Measurements from ENCODE around the gene C1orf35.

Gene C1orf35

DNA sequence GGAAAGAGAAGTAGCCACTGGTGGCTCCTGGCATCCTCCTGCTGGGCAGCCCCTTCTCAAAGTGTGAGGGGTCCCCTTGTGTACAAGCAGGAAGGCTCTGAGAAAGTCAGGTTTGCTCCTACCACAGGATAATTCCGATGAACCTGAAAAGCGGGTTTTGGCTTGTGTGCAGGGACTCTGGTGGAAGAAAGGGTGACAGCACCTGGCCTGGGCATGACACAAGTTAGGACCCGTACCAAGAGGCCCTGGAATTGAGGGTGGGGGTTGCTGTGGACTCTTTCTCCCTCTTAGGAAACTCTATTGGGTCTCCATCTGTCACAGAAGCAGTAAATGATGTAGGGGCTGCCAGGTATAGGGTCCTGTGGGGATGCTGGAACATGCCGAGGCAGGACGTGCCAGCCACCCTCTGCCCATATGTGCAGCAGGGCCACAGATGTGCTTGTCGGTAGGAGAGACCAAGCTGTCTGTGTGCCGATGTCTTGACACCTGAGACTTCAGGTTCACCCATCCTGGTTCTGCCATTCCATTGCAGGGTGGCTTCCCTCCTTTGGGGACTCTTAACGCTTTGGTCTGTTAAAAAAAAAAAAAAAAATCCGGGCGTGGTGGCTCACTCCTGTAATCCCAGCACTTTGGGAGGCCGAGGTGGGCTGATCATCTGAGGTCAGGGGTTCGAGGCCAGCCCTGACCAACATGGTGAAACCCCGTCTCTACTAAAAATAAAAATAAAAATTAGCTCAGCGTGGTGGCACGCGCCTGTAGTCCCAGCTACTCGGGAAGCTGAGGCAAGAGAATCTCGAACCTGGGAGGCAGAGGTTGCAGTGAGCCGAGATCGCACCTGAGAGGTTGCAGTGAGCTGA is 9.8 kb downstream of the C1orf35 start:
- DNase-seq = peak in 1 of 2 experiments; percentile 14

DNA sequence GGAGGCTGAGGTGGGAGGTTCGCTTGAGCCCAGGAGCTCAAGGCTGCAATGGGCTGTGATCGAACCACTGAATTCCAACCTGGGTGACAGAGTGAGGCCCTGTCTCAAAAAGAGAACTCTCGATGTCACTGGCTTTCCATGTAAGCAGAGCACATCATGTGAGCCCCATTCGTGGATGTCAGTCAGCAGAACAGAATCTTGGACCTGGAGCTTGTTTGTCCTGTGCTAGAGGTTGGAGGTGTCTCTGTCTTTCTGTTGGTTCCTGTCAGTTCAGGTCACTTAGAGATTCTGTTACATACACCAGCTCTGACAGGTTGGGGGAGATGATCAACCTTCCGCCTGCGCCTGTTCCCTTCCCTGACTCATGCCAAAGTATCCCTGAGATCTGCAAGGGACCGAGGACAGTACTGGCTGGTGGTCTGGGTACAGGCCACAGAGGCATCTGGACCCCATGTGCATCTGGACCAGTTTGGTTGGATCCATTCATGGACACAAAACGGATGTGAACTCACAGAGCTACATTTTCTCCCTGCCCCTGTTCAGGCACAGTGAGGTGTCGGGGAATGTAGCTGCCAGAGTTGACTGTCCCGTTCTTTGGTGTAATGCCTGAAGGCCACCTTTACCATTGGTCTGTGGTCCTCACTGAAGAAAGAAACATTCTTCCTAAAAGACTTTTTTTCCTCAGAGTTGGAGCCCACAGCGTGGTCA is 10.6 kb downstream of the C1orf35 start:
- peak; percentile 16 to 19 for DNase-seq

DNA sequence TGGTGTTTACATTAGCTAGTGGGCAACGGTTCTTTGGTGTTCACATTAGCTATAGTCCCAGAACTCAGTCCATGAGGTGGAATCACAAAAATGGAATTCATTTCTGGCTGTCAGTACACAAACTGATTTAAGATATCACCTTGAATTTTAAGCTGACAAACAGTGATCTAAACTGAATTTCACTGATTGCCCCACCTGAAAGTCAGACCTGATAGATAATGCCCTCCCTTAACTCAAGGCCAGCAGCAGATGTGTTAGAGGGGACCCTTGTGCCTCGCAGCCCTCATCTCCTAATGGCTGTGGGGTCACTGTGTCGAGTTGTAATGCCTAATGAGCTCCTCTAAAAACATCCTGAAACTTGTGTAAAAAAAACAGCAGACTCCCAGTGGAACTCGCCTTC is 12.0 kb downstream of the C1orf35 start:
- no peak for DNase-seq

DNA sequence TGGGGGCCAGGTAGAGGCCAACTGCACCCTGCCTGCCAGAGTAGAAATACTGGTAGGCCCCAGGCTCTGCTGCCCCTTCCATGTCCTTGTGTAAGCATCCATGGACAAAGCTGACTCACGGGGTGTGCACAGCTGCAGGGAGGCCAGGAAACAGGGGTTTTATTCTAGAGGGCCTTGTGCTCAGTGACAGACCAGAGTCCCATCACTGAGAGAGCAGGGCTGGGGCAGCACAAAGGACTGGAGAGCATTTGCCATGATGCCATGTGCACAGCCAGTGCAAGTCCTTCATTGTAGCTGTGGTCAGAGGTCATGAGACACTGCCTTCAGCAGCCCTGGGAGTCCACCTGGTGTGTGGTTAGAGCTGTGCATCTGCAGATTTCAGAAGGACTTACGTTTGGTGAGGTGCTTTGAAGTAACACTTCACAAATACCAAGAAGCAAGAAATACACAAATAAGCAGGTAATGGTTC is 12.5 kb downstream of the C1orf35 start:
- peak in 1 of 2 experiments; percentile 23 for DNase-seq

DNA sequence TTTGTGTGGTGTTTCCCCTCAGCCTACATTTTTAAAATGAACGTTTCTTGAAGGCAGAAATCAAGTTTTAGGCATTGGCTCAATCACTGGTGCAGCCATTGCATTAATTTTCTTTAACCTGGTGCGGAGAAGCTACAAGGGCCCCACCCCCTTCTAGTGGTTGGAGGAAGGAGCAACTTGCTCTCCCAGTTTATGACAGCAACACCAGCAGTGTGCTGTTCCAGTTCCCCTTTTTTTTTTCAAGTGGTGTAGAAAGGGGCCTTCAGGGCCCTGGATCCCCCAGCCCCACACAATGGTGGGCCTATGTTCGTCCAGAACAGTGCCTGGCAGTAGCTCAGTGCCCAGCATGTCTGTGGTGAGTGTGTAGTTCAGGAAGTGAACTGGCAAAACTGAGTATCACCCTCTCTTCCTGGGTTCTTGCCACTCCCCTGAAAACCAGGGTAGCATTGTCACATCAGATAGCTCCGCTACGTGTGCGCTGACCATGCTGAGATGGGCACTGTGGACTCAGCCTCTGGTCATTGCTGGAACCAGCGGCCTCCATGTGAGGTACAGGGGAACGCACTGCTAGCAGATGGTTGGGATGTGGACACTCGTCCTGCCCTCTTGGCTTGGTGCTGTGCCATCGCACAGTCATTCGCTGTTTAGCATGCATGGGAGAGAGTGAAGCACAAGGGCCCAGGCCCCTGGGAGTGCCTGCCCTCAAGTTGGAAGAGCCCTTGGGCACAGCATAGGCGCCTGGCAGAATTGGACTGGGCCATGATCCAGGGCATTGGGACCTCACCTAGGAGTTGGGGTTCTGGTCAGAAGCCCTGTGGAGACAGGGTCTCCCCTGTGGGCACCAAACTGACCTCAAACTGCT is 13.4 kb downstream of the C1orf35 start:
- DNase-seq = no peak

DNA sequence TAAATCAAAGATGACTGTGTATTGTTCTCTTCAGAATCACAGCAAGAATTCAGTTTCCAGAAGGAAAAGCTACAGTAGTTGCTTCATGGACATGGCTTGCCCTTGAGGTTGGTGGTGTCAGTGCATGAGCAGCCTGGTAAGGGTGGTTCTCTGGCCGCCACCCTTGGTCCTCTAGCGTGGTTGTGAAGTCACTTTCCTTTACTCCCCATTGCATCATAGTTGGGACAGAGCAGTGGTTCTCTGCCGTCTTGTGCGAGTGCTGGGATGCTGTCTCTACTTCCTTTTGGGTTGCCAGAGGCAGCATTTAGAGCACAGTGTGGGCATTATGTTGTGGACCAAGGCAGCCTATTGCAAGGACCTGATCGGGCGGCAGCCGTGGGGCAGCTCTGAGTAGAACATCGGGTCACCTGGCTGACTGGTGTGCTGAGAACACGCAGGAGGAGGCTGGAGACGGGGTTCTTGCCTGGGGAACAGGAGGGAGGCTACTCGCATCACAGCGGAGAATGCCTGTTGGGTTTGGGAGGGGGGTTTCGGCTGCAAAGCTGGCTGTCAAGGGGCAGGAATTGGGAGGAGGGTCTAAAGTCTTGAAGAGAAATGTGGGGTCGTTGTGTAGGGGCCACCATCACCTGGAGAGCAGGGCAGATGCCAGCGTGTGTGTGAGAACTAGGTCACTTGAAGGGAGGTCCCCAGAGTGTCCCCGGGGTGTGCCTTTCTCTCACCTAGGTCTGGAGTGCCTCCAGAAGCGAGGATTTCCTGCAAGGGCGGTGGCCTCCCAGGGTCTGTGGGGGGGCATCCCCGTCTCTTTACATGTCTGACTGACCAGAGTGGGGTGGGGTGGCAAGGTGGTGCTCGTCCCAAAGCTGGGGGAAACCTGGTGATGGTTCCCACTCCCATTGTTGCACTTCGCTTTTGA is 14.3 kb downstream of the C1orf35 start:
- no peak for DNase-seq

DNA sequence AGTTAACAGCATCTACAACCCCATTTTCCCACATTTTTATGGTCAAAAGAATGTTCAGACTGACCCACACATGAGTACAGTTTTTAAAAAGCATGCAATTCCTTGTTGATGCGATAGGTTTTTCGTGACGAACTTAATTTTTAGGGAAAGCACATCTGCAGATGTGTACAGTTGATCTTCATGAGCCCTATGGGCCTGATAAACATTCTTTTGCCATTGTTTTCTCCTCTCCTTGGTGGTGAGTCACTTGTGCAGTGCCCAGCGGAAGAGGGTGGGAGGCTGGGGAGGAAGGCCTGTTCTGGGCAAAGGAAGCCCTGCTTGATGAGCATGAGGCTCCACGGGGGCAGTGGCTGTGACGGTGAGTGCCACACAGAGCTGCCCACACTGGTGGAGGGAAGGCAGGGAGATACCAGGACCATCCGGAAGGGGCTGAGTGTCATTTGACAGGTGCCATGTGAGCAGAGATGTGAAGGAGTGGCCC is 15.3 kb downstream of the C1orf35 start:
- peak; percentile 45 to 48 for DNase-seq

DNA sequence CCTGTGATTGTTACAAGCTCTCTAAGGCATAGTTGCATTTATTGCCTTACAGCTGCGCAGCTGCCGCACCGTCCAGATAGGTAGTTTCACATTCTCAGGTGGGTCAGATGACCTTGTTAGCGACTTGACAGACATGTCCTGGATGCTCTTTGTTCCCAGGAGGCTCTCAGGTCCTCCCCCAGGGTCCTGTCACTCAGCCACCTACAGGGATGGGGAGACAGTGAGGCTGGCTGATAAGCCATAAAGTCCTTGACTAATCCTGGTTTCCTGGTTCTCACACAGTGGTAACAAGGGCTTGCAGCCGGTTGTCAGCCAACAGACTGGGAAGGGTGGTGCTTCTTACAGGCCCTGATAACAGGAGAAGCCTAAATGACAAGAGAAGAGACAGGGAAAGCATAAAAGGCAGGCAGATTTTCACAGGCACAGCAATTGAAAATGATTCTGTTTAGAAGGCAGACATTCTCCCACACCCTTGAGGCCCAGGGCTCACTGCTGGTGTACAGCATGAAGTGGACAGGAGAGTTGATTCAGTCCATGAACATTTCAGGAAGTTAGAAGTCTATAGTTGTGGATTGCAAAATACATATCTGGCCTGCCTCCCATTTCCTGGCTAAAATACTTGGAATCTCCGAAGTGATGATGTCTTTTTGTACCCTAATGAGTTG is 17.7 kb downstream of the C1orf35 start:
- no peak for DNase-seq

DNA sequence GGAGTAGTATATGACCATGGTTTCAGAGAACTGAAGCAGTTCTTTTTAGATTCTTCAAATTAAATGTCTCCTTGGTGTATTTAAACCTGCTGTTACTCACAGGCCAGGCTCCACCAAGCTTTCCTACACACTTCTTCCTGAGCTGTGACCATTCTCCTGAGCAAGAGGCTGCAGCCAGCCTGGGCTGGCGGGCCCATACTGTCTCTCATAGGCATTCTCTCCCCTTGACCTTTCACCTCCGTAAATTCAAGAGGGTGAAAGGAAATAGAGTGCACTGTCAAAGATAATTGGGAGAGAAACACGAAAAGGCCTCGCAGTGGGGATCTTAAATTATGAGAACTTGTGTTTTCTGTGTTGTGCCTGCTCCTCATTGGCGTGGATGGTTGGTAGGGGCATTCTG is 18.3 kb downstream of the C1orf35 start:
- DNase-seq = no peak

DNA sequence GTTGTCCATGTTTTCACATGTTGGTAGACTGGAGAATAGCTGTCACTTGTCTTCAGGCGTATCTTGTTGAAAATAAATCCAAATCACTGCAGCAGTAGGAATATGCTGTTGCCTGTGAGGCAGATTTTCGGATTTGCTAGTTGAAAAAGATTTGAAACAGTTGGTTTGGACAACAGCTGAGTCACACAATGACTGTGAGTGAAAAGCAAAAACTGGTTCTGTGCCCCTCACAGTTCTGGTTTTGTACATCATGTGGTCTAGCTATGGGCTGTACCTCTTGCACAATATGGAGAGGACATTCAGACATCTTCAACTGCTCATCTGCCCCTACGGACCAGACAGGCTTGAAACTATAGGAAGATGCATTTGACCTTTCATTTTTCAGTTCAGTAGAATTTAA is 18.8 kb downstream of the C1orf35 start:
- DNase-seq = peak in 1 of 2 experiments; percentile 41

DNA sequence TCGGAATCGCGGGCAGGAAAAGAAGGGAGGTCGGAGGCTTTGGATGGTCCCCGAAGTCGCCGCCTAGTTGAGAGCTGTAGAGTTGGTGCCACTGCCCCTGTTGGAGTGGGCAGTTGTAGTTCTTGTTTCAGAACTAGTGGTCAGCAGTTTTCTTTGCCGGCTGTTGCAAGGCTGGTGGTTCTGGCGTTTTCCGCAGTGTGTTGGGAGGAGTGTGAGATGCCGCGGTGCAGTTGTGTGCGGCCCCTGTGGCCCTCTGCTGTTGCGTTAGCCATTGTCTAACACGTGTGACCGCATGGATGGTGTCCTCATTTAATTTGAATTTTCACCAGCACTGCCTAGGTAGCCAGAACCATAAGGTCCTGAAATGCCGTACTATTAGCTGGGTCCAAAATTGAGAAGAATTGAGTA is 19.2 kb downstream of the C1orf35 start:
- DNase-seq = no peak

DNA sequence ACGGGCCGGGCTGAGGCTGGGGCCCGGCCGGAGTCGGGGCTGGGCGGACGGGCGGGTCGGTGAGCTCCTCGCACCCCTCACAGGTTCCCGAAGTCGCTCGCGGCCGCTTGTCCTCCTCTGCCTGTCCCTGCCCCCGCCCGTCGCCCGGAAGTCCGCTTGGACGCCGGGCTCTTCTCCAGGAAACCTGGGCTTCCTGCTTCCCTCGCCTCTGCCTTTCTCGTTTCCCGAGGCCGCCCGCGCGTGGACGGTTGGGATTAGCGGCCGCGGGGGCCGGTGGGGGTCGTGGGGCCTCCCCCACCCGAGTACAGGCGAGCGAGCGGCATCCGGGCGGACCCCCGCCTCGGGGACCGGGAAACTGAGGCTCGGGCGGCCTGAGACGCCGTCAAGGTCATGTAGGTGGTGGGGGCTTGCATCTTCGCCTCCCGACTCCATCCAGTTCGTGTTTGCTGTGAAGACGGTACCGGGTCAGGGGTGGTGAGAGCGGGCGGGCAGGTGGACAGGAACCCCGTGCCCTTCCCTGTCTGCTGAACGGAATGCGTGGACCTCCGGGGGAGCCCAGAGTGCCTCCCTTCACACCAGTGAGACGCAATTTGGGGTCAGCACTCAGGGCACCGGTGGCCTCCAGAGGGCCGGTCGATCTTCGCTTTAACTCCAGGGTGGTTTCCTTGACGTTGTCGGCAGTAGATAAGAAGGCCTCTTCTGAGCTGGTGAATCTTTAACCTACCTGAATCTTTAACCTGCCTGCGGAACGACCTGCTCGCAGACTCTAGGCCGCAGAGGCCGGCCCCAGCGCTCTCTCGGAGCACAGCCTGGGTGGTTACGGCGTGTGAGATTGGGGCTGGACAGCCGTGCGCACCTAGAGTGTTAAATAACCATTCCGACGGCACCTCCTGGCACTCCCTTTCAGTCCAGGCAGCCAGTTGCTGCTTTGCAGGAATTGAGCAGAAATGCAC is 19.9 kb downstream of the C1orf35 start:
- DNase-seq = peak in 1 of 2 experiments; percentile 46

DNA sequence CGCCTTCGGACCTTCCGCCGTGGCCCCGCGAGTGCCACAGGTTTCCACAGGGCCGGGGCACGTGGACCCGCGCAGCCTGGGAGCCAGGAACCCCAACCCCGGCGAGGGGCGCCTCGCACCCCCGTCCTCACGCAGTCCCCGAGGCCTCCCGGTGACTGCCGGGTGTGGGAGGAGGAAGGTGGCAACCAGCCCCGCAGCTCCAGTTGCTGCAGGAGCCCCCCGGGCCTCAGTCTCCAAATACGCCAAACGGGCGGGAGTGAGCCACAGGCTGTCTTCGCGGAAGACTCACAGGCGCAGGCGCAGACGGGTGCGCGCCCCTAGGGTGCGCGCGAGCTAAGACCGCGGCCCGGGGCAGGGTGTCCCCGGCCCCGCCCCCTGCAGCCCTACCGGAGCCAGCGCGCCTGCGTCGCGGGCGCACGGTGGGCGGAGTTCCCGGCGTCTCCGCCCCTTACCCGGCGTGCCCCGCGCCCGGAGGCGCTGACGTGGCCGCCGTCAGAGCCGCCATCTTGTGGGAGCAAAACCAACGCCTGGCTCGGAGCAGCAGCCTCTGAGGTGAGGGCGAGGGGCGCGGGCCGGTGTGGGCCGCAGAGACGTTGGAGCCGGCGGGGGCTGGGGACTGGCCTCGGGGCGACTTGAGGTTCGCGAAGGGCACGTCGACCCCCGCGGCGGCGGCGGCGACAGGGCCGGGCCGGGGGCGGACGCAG is 20.8 kb downstream of the C1orf35 start, which contains the start of gene ARF1:
Gene ARF1, plus strand, starts transcription at position 495 of the 704 bp plus-strand sequence. CDS start 14,407 bp downstream, outside the sequence.
- peak; percentile 94 to 96 for DNase-seq

DNA sequence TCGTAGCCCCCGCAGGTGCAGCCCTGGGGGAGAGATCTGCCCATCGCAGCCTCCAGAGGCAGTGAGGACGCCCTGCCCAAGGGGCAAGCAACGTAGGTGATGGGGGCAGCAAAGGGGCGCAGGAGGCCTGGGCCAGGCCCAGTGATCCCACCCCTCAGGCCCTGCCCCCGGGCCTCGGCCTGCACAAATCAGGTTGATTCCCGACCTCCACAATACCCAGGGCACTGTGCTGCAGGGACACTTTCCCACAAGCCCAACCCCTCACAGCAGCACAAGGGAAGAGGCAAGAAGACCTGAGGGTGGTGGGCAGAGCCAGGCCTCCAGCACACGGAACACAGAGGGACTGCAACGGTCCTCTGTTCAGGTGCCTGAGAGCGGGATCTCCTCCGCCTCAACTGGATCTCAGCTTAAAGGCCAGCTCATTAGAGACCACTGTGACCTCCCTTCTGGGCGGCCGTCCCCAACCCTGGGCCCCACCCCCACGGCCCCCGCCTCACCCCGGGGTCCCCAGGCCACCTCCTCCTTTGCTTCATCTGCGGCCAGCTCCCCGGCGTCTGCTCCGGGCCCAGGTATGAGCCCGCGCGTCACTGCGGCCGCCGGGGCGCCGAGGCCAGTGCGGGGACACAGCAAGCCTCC is 21.4 kb downstream of the C1orf35 start:
- DNase-seq = peak in 1 of 2 experiments; percentile 49

DNA sequence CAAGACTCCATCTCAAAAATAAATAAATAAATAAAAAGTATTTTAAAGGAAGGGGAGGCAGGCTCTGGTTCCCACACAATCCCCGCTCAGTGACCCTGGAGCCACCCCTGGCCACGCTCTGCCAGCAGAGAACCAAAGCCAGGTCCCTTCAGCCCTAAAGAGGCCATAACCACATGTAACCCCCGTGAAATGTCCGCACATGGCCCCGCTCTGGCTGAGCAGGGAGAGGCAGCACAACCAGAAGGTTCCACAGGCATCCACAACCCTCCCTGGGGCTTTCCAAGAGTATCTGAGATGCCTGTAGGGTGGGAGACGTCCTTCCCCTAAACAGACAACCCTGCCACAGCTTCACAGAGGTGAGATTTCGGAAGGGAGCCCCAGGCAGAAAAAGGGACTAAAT is 22.0 kb downstream of the C1orf35 start:
- no peak for DNase-seq

DNA sequence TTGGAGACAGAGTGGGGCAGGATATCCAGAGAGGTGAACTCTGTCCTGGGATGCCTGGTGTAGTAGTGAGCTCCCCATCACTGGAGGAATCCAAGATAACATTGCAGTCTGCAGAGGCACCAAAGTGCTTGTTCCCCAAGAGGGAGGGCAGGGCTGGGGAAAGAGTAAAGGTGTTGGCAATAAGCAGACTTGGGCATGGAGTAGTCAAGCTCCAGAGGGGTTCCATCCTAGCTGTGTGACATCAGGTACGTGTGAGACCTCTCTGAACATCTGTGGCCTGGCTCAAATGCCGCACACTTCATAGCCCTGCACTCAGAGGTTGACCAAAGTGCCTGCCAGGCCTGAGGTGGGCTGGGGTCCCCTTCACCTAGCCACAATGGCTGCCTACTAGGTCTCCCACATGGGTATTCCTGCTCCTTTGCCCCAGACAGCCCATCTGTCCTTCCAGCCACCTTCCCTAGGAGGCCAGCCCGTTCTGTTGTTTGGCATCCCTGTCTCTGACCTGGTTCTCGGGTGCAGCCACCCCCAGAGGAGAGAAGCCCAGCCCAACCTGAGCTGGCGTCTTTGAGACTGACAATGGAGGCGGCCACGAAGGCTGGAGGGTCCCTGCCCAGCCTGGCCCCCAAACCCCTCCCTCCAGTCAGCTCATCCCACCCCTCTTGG is 23.4 kb downstream of the C1orf35 start:
- no peak for DNase-seq

DNA sequence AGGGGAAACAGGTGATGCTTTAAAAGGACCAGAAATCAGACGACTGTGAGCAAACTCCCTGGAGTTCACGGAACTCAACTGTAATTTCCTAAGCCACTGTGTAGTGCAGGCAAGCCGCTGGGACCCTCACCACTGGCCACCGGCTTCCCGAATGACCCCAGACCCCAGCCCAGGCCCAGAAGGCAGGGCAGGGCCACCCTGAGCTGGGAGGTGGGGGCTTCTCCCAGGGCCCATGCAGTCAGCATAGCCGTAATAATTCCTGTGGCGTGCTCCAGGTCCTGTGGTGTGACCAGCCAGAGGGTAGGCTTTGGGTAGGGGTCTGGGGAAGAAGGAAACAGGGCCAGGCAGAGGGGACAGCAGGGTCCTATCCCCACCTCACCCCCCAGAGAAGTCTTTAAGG is 24.1 kb downstream of the C1orf35 start:
- no peak for DNase-seq
